Activated CD8-positive, alpha-beta memory T cell treated with anti-CD3 and anti-CD28 coated beads for 1 hour (primary cell): ENCODE measurements around the gene RCOR1.

Experiments
- DNase-seq, 2 donors: peaks; one replicate each; pipeline ENCODE4 v3.0.0-alpha.2; 2020; ENCODE audit warnings: low read depth in 1 of 2; ENCODE audit errors: extremely low read depth in 1 of 2

RCOR1 gene

GRCh38 chr14:102770147-102771123, 178.0 kb downstream of the RCOR1 start:
- DNase-seq: no peak

DNA sequence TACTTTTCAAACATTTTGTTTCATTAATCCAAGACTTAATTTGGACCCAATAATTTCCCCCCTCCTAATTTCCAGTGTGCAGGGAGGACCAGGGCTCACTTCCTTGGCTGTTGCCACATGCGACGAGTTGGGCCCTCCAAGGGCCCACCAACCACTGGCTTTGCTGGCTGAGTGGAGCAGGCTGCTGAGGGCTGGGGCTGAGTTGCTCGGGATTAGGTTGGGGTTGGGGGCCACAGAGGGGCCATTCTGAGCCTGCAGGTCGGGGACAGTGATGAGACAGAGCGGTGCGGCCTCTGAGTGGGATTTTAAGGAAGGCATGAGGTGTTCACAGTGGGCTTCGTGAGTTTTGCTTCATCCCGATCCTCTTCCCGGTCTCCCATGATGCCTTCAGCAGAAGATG, 178.7 kb downstream of the RCOR1 start:
- DNase-seq: no peak

GRCh38 chr14:102772781-102773570, 180.5 kb downstream of the RCOR1 start:
- no peak for DNase-seq

- peak in 1 of 2 donors; percentile 28 for DNase-seq
These were observed 182.1 kb downstream of the RCOR1 start for GRCh38 chr14:102774391-102775153.

- DNase-seq: no peak
These were observed 183.7 kb downstream of the RCOR1 start for GRCh38 chr14:102775855-102776760.

DNA sequence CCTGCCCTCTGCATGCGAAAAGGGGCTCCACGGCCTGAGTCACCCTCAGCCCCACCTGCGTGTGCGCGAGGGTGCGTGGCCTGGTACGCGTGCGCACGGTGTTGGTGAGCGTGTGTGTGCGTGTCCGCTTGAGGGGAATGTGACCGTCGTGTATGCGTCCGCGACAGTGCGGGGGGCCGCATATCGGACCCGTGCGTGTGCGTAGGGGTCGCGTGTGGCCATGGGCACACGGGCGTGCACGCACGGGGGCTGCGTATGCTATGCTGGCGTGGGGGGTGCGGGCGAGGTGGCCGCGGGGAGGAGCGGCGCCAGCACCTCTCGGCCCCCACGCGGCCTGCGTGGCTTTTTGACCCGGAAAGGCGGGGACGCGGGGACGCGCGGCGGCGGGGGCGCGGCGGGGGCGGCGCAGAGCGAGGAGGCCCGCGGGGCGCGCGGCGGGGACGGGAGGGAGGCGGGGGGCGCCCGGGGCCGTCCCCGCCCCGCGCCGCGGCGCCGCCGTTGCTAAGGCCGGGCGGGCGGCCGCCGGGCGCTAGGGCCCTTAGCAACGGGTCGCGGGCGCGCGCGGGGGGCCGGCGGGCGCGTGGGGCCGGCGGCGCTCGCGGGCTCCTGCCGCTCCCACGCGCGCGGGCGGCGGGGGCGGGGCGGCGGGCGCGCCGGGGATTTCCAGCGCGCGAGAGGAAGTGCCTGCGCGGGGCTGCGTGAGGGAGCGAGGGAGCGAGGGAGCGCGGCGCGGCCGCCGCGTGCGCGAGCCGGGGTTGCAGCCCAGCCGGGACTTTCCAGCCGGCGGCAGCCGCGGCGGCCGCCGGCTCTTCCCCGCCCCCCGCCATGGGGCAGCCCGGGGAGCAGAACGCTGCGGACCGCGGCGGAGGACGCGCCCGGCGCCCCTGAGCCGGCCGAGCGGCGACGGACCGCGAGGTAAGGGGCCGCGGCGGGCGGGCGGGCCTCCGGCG, 184.6 kb downstream of the RCOR1 start, which contains the start of gene TRAF3:
TRAF3 (plus strand) TSS at position 689 of the 950 bp plus-strand sequence. CDS start 92,753 bp downstream, outside the sequence.
- DNase-seq: peak; percentile 57 to 81

DNA sequence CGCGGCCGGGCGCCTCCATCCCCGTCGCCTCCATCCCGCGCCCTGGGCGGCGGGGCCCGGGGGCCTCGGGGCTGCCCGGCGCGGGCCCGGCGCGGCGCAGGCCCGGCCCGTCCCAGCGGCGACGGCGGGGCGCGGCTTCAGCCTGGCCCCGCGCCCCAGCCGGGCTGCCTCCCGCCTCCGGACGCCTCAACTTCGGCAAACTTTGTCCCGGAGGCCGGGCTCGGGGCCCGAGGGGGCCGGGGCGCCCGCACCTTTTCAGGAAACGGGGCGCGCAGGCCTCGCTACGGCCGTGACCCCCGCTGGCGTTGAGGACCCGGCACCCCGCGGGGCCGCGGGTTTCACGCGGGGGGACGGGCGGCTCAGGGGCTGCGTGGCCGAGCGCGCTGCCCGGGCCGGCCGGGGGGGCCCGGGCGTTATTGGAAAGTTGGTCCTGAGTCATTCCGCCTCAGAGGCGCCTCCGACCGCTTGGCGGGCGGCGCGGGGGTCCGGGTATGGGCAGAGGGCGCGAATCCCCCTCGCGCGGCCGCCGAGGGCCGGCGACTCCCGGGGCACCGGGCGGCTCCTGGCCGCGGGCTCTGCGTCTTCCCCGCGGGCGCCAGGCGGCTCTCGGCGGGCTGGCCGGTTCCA, 185.4 kb downstream of the RCOR1 start:
- DNase-seq: no peak

DNA sequence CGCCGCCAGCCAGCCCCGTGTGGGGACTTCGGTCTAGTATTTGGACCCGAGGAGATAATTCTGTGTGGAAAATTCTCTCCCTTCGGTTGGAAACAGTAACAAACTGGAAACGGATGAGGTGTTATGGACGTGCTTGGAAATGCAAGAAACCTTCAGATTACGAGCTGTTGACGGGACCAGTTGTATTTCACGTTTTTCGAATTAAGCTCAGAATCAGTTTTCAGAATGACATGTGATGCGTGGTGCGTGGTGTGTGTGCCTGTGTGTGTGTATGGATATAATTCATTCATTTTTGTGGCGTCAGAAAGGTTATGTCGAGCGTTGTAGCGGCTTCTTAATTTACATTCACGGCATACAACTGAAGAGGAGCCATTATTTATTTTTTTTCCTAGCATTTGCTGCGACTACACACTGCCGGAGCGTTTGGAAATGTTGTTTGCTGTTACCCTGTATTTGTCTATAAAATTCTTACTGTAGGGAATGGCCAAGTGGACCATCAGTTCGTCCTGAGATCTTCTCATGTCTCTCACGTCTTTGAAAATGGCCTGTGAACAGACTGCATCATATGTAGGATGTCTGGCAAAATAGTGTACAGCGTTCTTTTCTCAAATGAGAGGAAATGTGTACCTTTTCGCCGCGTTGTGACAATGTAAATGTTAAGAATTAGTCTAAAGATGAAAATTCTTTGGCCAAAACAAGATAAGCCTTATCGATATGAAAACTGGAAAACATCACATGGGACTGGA, 186.1 kb downstream of the RCOR1 start:
- no peak for DNase-seq

DNA sequence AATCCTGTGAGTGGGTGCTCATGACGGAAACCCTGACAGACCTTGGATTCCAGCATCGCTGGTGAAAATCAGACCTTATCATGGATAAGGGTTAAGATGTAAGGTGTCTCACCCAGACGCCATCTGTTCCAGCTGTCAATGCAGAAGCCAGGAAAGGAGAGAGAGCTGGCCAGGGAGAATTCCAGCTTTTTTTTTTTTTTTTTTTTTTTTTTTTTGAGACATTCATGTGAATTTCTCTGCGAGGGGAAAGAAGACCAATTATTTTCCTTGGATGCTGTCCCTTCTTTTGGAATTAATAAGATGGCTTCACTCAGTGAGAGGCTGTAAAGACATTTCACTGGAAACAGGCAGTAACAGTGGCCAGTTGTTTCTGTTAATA, 186.6 kb downstream of the RCOR1 start:
- no peak for DNase-seq

GRCh38 chr14:102779574-102780315, 187.3 kb downstream of the RCOR1 start:
- DNase-seq: no peak
